ENCODE results near the gene ATL1. TPM values are rescaled to one million over a fixed set of nuclear protein-coding genes. Genes with fewer than 3 reads are reported as not detected.
A peak's percentile ranks its signal among the peaks of the same experiment; 100 is the strongest.
"Not testable (repeated sequence)": the region's sequence is repeated elsewhere in the genome, so short reads cannot be mapped to it uniquely, and the experiment has no call there.

Gene ATL1
- polyA plus RNA-seq, 3 donors: 1.6 to 4.1 (median 2.9) TPM

DNA sequence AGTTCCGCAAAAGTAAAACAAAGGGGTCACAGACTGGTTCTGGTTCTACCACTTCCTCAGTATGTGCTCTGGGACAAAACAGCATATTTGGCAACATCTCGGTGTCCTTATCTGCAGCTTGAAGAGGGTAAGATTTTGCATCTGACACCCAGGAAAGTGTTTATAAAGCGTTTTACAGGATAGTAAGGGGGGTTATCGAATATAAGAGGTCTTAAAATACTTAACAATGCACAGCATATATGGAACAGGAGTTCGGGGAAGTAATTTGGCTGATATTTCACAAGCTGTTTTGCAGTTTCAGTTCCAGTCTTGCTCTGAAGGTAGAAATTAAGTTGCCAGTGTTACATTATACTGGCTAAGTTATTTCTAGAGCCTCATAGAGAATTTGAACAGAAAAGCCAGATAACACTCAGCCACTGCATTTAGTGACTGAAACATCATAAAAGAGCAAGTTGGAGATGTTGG lies 26.7 kb upstream of the ATL1 start:
- WGBS, 3 donors: 12 to 34% (median 30%) methylated on average over 5 of the region's 5 CpGs
- H3K27ac ChIP-seq (ENCODE audit: low read depth, low read length): no peak overlapping the region

DNA sequence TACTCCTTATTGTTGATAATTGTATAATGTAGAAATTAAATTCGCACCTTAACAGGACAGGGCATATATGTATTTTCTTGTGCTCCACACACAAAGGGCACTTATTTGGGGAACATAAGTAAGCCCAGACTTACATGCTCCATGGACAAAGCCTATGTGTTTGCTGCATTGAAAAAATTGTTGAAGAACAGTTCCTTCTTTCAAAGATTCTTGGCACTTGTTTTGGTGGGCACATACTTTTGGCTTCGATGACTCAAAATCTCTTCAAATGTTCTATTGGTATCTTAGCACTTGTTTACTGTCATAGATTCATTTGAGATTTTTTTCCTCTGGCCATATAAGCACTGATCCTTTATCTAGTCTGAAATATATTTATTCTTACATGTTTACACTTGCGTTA lies 26.1 kb upstream of the ATL1 start:
- no peak overlapping the region for H3K27ac ChIP-seq (ENCODE audit: low read depth, low read length)
- 69 to 89% (median 74%) methylated on average over 3 of the region's 3 CpGs for WGBS, 3 donors

DNA sequence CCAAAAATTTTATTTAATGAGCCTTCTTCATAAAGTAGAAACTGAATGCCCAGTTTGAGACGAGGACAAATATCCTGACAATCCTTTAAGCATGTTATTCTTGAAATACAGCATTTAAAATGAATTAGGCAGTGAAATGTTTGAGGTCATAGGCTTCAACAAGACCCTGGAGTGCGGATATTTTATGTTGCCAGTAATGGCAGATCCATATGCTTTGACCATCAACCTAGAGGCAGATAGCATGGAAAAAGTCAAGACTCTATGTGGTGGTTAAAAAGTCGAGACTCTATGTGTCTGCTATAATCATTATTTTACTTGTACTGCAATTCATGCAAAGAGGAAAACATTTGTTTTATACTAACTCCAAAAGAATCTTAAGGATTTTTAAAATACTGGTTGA lies 25.5 kb upstream of the ATL1 start:
- 82 to 85% (median 85%) methylated on average over 3 of the region's 3 CpGs for WGBS, 3 donors
- no peak overlapping the region for H3K27ac ChIP-seq (ENCODE audit: low read depth, low read length)

DNA sequence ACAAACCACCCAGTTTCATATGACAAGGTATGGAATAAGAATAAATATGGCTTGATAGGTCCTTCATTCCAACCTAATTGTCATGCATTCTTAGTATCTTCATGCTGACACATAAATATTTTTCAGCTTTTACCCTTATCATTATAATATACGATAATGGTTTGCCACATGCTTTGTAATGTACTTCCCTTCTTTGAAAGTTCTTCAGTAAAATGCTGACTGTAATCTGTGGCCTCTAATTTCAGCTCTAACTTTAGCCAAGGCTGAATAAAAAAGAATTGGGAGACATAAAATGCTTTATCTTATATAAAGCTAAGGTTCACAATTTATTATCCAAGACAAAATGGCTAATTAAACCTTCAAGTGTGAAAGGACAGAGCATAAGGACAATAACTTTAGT lies 24.9 kb upstream of the ATL1 start:
- 50 to 73% (median 52%) methylated on average over 1 of the region's 1 CpG for WGBS, 3 donors

DNA sequence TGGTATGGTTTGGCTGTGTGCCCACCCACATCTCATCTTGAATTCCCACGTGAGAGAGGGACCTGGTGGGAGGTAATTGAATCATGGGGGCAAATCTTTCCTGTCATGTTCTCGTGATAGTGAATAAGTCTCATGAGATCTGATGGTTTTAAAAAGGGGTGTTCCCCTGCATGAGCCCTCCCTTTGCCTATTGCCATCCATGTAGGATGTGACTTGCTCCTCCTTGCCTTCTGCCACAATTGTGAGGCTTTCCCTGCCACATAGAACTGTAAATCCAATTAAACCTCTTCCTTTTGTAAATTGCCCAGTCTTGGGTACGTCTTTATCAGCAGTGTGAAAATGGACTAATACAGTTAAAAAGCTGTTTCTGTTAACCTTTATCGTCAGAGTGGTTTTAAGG lies 21.9 kb upstream of the ATL1 start:
- 57 to 66% (median 58%) methylated on average over 4 of the region's 4 CpGs for WGBS, 3 donors
- not testable (repeated sequence) for H3K27ac ChIP-seq (ENCODE audit: low read depth, low read length)

More for the DNA sequence above, 24.9 kb upstream of the ATL1 start:
- no peak overlapping the region for H3K27ac ChIP-seq (ENCODE audit: low read depth, low read length)

DNA sequence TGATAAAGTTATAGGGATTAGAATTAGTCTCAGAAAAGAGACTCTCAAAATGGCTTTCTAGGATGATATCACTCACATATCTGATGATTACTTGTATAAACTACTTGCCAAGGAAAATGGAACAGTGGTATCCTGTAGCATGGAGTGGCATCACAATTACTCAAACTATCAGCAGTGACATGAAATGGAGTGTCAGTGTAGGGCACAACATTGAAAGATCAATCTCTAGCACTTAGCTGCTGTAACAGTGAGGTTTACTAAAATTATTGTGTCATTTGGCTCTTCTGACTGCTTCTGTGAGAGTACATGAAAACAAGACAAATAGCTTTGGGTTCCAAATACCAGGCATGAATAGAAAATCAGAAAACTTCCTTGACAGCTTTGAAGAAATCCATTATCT lies 20.9 kb upstream of the ATL1 start:
- H3K27ac ChIP-seq (ENCODE audit: low read depth, low read length): no peak overlapping the region

DNA sequence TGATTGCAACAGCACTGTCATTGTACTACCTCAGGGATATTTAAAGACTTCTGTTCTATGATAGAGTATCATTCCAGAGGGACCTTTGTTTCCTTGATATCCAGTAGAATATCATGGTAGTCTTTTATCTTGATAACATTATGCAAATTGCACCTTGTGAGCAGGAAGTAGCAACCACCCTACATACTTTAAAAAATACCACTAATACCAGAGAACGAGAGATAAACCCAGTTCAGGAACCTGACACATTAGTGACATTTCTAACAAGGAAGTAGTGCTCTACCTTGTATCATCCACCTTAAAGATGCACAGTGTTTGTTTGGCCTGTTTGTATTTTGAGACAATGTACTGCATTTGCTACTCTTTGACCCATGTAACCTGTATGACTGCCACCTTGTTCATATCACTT lies 18.8 kb upstream of the ATL1 start:
- H3K27ac ChIP-seq (ENCODE audit: low read depth, low read length): no peak overlapping the region
- 63 to 68% (median 66%) methylated on average over 1 of the region's 1 CpG for WGBS, 3 donors

DNA sequence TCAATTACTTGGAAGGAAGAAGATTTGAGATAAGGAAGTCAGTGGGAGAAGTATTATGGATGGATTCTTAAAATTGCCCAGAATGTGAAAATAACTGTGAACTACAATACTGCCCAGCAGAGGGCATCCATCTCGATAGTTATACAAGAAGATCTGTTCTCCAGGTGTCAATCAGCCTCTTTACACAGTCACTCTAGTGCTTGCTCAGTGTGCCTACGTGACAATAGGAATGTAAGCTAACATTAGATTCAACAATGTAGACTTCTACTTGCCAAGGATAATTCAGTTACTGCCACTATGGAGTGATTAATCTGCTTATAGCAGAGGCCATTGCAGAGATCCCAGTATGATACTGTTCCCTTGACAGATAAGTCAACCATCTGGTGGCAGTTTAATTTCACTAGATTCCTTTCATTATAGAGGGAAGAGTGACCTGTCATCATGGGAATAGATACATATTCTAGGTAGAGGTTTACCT lies 17.0 kb upstream of the ATL1 start:
- H3K27ac ChIP-seq (ENCODE audit: low read depth, low read length): no peak overlapping the region
- WGBS, 3 donors: 2 to 13% (median 5%) methylated on average over 2 of the region's 2 CpGs

DNA sequence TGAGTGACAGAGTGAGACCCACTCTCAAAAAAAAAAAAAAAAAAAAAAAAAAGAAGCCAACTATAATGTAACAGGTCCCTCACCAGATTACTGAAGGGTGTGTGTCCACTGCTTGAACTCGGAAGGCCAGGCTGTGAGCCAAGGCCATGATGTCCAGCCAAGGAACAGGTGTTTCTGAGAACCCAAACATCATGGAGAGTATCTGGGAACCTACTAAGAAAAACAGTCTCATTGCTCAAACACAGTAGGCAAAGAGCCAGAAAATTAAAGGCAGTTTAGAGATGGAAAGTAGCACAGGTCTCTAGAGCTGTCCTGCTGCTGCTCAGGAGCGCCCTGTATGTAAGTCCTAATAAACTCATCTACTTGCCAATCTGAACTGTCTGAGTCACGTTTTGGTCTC lies 15.0 kb upstream of the ATL1 start:
- WGBS, 3 donors: 54 to 80% (median 74%) methylated on average over 3 of the region's 3 CpGs
- H3K27ac ChIP-seq (ENCODE audit: low read depth, low read length): no peak overlapping the region

DNA sequence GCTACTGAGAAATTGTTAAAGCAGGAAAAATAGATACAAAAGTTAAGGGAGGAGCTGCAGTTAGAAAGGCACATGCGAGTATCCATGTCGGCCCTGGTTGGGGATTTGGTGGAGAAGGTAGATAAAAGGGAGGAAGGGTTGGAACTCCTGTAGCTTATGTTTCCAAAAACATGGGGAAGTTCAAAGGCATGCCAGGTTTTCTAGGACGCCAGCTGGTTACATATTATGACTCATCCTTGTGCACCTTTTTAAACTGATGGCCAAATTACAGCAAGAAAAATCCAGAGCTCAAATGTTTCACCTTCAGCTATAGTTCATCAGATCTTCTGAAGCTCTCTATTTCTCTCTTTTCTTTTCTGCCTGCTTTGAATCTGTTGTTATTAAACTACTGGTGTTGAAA lies 14.3 kb upstream of the ATL1 start:
- no peak overlapping the region for H3K27ac ChIP-seq (ENCODE audit: low read depth, low read length)
- WGBS, 3 donors: 51 to 65% (median 55%) methylated on average over 3 of the region's 3 CpGs

DNA sequence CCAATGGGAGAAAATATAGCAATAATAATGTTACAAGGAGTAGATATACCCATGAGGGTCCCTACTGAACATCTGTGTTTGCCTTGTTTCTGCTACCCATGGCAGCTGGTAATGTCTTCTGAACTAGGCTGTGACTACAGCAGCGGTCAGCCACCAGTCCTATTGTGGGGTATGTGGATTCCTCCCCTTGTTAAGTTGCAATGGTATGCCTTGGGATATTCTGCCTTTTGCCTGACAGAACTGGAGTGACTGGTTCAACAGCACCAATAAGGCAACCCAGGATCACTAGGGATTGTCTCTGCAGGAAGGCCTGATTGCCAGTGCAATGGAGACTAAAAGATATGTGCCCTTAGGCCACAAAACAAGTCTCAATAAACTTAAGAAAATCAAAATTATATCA lies 9.7 kb upstream of the ATL1 start:
- no peak overlapping the region for H3K27ac ChIP-seq (ENCODE audit: low read depth, low read length)
- WGBS, 3 donors: 89 to 100% (median 100%) methylated on average over 1 of the region's 1 CpG

DNA sequence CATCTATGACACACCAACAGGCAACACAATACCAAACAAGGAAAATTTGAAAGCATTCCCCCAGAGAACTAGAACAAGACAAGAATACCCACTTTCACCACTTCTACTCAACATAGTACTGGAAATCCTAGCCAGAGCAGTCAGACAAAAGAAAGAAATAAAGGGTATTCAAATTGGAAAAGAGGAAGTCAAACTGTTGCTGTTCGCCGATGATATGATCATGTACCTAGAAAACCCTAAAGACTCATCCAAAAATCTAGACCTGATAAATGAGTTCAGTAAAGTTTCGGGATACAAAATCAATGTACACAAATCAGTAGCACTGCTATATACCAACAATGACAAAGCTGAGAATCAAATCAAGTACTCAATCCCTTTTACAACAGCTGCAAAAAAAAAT lies 8.1 kb upstream of the ATL1 start:
- WGBS, 3 donors: 60 to 91% (median 61%) methylated on average over 3 of the region's 3 CpGs
- H3K27ac ChIP-seq (ENCODE audit: low read depth, low read length): no peak overlapping the region

DNA sequence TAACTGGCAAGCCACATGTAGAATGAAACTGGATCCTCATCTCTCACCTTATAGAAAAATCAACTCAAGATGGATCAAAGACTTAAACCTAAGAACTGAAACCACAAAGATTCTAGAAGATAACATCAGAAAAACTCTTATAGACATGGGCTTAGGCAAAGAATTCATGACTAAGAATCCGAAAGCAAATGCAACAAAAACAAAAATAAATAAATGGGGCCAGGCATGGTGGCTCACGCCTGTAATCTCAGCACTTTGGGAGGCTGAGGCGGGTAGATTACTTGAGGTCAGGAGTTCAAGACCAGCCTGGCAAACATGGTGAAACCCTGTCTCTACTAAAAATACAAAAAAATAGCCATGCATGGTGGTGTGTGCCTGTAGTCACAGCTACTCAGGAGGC lies 7.1 kb upstream of the ATL1 start:
- 86 to 93% (median 90%) methylated on average over 3 of the region's 3 CpGs for WGBS, 3 donors
- not testable (repeated sequence) for H3K27ac ChIP-seq (ENCODE audit: low read depth, low read length)

DNA sequence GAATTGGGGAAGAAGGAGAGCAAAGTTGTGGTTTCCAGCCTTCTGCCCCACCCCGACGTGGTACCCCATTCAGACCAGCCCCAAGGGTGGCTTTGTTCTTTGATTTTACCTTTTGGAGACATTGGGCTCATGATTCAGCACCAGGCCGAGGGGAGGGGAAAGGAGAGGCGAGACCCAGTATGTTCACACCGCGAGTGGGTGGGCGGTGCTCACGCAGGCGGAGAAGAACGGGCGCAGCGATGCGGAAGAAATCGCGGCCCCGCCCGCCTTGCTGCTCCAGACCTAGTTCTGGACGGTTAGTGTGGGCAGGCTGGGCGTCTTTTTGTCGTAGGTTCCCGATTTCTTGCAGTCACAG lies 963 bp downstream of the ATL1 start:
- H3K27ac ChIP-seq (ENCODE audit: low read depth, low read length): peak overlapping the region; percentile 92
- WGBS, 3 donors: 0 to 1% (median 0%) methylated on average over 21 of the region's 21 CpGs

DNA sequence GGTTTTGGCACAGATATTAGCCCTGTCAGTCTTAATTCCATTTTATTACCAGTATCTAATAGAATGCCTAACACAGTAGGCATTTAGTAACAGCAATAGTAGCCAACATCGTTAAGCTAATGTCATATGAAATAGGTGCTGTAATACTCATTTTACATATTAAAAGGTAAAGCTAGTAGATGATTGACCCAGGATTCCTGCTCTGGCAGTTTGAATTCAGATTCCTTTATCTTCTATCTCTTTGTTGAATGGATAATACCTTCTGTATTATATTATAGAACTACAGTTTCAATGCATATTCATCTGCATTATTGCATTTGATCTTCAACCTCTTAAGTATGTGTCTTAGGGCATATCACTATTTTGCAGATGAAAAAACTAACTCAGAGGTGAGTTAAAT lies 2.9 kb downstream of the ATL1 start:
- 82 to 85% (median 84%) methylated on average over 1 of the region's 1 CpG for WGBS, 3 donors
- no peak overlapping the region for H3K27ac ChIP-seq (ENCODE audit: low read depth, low read length)

DNA sequence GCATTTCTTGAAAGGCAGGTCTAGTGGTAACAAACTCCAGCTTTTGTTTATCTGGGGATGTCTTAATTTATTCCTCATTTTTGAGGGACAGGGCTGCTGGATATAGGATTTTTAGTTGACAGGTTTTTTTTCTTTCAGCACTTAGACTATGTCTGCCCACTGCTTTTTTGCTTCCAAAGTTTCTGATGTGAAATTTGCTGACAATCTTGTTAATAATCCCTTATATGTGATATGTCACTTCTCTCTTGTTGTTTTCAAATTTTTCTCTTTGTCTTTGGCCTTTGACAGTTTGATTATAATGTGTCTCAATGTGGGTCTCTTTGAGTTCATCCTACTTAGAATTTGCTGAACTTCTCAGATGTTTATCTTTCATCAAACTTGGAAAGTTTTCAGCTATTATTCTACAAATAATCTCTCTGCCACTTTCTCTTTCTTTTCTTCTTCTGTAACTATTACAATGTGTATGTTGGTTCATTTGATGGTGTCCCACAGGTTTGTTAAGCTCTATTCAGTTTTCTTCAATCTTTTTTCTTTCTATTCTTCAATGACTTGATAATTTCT lies 9.8 kb downstream of the ATL1 start:
- H3K27ac ChIP-seq (ENCODE audit: low read depth, low read length): no peak overlapping the region

DNA sequence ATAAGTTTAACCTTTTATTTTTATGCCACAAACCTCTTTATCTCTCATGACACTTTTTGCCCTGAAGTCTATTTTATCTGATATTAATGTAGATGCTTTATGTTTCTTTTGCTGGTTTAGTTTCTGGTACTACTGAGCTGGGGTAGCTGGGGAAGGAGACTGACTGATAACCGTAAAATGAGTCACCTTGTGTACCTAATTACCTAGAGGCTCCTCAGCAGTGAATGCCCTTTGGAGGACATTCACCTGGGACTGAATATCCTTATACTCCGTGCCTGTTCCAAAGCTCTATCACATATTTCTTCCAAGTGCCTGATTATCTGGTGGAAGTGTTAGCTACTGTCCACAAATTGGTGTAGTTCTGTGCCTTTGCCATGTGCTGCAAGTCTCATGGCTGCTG lies 13.9 kb downstream of the ATL1 start:
- H3K27ac ChIP-seq (ENCODE audit: low read depth, low read length): no peak overlapping the region
- 58 to 94% (median 88%) methylated on average over 2 of the region's 2 CpGs for WGBS, 3 donors

DNA sequence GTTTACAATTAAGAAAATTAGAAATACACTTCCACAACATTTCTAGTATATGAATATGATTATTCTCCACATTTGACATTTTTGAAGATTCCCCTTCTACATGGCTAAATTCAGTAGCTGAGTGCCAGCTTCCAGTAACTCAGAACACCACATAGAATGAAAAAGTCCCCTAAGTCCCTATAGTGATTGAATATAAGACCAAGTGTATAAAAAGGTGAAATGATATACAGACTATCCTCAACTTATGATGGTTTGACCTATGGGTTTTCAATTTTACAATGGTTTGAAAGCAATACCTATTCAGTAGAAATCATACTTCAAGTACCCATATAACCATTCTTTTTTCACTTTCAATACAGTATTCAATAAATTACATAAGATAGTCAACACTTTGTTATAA lies 15.8 kb downstream of the ATL1 start:
- H3K27ac ChIP-seq (ENCODE audit: low read depth, low read length): no peak overlapping the region

DNA sequence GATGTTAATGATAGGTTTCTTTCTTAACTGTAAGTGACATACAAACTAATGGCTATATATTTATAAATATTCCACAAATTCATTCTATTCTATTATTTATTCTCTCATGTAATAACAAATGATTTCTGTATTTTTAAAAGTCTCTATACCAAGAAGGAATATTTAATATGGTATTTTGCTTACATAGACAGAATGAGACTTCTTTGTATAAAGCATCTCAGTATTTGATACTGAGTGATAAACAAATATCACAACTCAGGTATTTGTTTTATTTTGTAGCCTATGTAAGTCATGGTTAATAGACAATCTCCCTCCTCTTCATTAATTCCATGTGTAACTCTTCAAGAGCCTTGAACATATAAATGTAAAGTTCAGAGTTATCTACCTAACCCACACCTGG lies 18.0 kb downstream of the ATL1 start:
- H3K27ac ChIP-seq (ENCODE audit: low read depth, low read length): no peak overlapping the region

DNA sequence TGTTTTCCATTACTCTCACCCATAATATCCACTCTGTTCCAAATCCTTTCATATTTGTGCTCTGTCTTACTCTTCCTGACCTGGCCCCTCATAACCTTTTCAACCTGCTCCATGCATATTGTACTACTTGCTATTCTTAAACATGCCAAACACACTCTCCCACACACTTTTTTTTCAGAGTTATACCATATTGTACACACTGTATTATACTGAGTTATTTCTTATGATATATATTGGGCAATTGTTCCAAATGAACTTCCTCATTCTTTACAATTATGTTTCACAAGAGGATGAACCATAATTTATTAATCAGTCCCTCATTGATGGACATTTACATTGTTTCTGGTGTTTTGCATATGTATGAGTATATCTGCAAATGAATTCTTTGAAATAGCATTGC lies 18.5 kb downstream of the ATL1 start:
- H3K27ac ChIP-seq (ENCODE audit: low read depth, low read length): no peak overlapping the region

DNA sequence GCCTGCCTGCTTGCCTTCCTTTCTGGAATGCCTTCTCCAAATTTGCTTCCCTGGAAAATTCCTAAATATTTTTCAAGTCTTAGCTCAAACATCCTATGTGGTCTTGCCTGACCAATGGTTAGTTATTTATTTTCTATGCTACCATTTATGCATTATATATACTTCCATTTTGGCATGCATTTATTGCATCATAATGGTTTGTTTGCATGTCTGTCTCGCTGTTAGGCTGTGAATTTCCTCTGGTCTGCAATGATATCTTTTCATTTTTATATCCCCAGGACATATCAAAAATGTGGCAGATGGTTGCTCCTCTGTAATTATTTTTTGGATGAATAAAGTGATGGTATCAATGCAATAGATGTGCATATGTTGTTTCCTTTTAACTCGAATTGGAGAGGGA lies 30.5 kb downstream of the ATL1 start:
- no peak overlapping the region for H3K27ac ChIP-seq (ENCODE audit: low read depth, low read length)
- WGBS, 3 donors: 74 to 79% (median 77%) methylated on average over 2 of the region's 2 CpGs

All from adipose tissue (tissue), 3 donors.